Measurements from ENCODE around the gene LCMT1.
"Not testable (repeated sequence)": the region's sequence is repeated elsewhere in the genome, so short reads cannot be mapped to it uniquely, and the experiment has no call there.

LCMT1 gene

DNA sequence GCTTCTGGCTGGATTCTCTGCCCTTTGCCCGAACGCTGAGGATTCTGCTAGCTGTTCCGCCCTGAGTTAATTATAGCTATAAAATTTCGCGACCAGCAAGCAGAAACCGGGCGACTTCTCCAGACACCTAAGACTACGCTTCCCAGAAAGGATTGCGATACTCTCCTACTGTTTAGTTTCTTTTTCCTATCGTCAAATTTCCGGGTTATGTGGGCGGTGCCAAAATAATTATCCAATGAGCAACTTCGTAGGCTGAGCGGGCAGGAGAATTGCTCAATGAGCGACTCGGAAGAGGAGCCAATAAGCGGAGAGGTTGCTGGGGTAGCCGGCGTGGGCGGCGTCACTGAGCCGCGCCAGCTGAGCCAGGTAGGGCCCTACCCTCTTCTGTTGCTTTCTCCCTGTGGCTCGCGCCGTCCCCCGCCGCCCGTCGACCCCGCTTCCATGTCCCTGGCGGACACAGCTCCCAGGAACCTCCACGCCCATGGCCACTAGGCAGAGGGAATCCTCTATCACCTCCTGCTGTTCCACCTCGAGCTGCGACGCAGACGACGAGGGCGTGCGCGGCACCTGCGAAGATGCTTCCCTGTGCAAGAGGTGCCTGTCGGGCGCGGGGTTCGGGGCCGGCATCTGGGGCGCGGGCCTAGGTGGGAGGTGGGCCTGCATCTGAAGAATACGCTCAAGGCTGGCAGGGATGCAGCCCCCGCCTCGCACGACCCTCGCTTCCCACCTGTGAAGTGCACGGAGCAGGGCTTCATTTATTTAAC is at the start of gene LCMT1:
LCMT1 (plus strand) TSS at position 340 of the 764 bp plus-strand sequence; CDS start at position 482, 142 bp downstream.
- peak; percentile 98 for DNase-seq (ENCODE audit: low spot score)

DNA sequence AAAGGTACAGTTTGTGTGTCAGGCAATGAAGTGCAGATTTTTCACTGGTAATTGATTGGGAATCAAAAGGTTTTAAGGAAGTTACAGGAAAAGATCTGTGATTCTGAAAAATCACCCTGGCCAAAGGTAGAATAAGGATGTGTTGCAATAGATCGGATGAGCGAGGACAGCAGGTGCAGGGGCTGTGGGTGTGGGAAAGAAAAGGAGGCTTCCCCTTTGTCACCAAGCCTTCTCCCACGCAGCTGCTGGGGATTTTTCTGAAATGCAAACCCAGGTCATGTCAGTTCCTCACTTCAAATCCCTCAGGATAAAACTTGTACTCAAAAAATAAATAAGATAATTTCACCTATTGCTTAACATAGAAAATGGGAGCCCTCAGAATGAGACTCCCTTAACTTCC is 48.4 kb upstream of the LCMT1 start:
- no peak for DNase-seq (ENCODE audit: low spot score)

DNA sequence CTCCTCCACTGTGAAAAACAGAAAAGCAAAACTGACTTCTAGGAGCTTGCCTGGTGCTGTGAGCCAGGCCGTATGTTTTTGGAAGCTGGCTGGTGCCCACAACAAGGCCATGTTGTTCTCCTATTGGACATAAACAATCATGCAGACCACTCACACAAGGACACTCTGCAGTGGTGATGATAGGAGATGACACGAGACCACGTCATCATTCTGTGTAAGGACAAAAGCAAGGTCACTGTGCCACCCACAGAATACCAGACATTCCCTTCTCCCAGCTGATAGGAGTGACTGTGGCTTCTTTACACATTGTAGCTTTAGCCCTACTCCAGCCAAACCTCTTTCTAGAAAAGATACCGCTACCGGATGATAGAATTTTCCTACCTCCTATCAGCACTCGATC is 47.7 kb upstream of the LCMT1 start:
- no peak for DNase-seq (ENCODE audit: low spot score)

DNA sequence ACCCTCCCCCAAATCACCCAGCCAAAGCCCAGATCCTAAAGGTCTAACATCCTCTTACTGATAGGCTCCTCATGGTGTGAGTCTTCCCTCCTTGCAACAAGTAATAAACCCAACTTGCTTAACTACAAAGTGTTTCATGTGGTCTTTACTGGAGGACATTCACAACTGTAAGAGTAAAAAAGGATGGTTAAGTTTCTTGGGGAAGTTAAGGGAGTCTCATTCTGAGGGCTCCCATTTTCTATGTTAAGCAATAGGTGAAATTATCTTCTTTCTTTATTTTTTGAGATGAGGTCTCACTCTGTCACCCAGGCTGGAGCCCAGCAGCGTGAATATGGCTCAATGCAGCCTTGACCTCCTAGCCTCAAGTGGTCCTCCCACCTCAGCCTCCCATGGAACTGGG is 47.3 kb upstream of the LCMT1 start:
- DNase-seq (ENCODE audit: low spot score): not testable (repeated sequence)

DNA sequence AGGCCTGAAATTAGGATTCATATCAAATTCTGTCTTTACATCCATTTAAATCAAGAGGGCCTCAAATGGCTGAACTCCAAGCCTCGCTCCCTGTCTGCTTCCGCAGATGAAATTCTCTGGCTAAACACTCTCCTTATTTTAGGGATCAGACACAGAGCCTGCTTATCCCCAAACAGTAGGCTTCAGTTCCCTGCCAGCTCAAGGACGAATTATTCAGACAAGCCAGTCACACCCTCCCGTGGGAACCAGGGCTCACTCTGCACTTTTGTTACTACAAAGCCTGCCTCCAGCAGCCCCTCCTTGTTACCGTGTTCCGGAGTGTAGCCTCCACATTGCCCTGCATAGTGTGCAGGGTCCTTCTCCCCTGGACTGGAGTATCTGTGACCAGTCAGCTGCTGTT is 46.6 kb upstream of the LCMT1 start:
- DNase-seq (ENCODE audit: low spot score): peak; percentile 57

DNA sequence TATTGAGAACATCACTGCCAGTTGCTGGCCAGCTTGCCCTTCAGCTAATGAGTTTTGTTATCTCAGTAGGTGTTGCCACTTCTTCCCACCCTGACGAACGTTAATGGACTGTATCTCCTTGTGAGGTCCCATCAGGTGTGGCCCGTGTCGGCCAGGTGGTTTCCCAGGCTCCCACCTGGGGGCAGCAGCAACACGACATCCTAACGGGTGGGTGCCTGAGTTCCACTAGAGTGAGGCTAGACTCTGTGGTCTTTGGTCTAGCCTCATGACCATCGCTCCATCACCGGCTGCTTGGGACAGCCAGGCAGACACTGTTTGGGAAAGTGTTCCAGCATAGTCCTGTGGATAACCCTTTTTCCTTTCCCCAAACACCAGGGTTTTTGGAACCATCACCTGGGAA is 45.6 kb upstream of the LCMT1 start:
- no peak for DNase-seq (ENCODE audit: low spot score)

DNA sequence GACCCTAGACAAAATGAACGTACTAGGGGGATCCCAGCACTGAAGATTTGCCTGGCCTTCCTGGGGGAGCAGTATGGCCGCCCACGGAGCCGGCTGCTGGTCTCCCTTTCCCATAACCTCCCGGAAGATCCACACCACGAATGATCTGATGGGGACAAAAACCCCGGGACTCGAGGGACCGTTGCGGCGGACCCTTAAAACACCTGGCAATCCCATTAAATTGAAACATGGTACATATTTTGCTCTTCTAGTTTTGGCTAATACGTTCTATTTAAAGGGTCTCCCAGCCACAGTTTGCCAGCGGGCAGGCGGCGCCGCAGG is 45.2 kb upstream of the LCMT1 start:
- no peak for DNase-seq (ENCODE audit: low spot score)

DNA sequence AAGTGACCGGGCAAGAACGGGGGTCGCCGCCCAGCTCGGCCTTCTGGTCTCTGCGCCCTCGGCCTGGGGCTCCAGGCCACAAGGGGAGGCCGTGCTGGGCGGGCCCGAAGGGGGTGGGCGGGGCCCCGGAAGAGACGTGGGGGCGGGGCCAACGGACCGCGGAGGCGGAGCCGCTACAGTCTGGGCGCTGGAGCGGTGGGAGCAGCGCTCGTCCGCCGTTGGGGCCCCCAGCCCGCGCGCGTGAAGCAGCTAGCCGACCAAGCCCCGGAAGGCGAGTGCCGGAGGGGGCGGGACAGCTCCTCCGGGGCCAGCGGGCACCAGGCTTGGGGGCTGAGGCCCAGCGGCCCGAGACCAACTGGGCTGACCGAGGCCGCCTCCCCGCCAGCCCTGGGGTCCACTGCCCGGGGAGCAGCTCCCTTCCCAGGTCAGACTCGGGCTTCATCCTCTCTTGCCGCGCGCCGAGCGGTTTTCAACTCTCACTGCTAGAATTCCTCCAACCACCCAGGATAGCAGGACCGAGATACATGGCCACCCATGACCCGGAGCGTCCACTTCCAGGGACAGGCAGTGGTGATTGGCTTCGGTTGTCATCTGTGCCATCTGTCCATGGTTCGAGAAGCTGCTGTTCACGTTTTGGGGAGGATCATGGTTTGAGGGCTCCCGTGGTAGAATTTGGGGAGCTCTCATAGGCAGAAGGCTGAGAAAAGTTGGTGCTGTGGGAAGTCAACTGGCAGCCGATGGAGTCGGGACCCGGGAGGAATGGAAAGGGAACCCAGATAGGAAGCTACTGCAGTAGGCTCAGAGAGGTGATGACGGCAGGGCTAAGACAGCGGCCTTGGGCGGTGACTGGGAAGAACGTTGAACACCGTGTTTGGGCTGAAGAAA is 44.6 kb upstream of the LCMT1 start:
- peak; percentile 74 for DNase-seq (ENCODE audit: low spot score)

DNA sequence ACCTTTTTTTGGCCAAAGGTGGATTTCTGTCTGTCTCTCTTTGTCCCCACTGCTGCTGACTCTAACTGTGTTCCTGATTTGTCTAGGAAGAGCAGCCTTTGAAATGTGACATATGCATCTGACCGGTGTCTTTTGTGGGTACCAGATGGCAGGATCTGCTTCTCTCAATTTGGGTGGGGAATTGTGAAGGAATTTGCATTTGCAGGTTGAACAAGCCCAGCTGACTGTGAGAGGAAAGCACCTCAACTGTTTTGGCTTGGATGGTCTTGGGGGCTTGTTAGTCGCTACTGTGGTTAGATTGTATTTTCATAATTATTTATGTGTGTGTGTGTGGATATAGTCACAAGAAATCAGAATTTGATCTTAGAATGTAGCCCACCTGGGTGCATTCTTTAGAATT is 37.7 kb upstream of the LCMT1 start:
- DNase-seq (ENCODE audit: low spot score): no peak

DNA sequence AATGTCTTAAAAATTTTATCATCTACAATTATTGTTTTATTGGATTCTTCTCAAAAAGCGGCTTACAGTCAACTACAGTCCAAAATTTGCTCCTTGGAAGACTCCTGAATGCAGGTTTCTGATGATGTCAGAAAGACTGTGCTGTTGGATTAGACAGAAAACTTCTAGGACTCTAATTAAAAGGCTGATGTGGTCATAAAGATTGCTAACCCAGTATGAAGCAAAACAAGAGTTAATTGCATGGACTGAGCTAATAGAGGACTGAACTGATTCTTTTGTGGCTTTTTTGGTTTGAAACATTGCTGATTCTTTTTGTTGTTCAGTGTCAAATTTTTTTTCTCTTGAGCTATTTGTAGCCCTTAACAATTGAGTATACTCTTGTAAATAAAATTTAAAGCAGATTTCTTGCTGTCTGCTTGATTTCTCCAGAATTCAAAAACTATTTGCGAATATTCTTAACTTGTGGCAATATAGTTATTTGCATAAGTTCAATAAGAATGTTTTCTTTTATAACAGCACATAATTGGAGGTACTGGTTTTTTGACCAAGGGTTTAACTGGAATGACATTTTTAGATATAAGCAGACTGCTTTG is 33.1 kb upstream of the LCMT1 start:
- DNase-seq (ENCODE audit: low spot score): no peak

DNA sequence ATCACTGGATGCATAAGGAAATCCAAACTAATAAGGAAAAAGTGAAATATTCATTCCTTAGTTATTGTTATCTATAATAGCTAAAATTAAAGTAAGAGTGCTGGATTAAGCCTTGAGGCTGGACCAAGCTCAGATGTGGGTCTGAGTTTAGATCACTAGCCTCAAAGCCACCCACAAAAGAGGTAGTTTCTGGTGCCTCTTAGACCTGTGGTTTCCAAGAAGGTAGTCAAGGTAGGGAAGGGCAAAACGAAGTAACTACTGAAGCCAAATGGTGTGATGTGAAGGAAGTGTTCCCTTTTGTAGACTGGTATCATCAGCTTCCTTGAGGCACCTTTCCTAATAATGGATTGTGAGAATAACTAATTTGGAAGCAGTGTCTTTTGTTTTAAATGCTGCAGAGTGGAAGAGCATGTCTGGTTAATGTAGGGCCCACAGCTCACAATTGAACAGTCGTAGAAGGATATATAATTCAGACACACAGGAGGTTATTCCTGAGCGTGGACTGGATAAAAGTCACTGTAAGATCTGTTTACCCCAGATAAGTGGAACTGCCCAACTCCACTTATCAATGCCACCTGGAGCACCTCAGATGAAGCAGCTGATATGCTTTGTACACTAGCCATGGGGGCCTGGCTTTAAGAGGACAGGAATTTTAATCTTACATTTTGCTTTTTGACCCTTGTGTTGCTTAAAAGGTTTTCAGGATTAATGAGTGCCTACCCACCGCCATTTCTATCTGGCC is 31.7 kb upstream of the LCMT1 start:
- no peak for DNase-seq (ENCODE audit: low spot score)

DNA sequence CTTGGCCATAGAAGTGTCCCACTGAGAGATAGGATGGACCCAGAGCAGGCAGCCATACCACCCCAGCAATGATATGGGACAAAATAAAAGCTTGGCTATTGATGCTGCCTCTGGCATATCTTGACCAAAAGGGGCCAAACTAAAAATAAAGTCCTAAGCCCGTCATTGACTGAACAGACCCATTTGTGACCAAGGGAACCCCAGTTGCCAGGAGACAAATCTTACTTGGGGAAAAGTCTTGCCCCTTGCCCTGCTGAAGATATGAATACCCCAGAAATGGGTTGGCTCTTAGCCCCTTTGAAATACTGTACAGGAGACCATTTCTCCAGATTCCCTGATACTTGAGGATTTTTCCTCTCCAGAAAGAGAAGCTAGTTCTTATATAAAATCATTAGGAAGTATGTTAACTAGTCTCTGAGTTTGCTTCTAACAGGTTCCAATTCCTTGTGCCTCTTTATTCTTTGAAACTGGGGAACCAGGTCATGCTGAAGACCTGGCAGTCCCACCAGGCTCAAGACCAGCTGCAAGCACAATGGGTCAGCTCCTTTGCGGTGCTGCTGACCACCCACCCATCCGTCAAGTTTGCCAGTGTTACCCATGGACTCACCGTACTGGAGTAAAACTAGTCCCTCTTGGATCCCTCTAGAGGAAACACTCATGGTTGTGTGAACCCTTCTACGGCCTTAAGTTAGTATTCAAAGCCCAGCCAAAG is 31.0 kb upstream of the LCMT1 start:
- no peak for DNase-seq (ENCODE audit: low spot score)

DNA sequence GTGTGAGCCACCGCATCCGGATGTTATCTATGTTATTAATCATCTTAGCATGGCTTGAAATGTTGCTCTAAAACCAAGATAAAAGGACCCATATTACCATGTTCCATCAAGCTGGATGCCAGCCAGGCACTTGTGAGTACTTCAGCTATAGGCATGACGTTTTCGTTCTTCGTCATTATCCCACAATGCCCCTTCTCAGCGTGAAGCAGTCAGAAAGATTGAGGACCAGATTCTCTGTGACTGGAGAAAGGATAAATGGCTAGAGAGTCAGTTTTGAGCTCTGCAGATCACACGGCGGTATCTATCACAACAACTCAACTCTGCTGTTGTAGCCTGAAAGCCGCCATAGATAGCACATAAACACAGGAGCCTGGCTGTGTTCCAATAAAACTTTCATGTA is 29.8 kb upstream of the LCMT1 start:
- no peak for DNase-seq (ENCODE audit: low spot score)

DNA sequence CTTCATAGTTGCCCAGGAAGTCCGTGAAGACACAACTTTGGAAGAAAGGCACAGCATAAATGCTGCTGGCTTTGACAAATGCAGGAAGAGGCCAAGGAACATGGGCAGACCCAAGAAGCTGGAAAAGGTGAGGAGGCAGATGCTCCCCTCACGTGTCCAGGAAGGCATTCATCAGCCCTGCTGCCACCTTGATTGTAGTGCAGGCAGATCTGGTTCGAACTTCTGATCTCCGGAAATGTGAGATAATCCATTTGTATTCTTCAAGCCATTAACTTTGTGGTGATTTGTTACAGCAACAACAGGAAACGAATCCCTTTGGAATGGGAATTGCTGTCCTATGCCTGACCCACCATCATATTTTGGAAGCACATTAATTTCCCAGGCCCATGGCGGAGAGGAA is 28.5 kb upstream of the LCMT1 start:
- DNase-seq (ENCODE audit: low spot score): no peak

DNA sequence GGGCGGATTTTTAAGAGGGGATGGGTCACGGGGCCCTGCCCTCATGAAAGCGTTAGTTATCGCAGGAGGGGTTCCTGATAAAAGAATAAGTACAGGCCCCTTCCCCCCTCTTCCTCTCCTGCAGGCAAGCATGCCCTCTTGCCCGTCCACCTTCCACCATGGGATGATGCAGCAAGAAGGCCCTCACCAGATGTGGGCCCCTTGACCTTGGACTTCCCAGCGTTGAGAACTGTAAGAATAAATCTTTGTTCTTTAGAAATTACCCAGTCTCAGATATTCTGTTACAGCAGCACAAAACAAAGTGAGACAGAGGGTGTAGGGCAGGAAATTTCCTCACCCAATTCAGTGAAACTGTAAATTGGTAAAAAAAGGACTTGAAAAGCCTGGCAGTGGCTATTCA is 27.8 kb upstream of the LCMT1 start:
- DNase-seq (ENCODE audit: low spot score): no peak

DNA sequence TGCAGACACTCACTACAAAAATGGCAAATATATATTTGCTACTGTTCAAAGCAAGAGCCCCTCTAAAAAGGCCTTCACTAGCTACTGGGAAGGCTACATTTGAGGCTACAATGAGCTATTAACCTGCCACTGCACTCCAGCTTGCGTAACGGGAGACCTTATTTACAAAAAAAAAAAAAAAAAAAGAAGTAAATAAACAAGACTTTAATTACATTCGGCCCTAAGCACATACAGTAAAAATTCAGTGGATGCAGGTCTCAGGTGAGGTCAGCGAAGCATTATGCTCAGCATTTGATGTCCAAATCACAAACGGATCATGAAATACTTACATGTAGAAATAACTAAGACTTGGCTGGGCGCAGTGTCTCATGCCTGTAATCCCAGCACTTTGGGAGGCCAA is 26.7 kb upstream of the LCMT1 start:
- DNase-seq (ENCODE audit: low spot score): no peak

DNA sequence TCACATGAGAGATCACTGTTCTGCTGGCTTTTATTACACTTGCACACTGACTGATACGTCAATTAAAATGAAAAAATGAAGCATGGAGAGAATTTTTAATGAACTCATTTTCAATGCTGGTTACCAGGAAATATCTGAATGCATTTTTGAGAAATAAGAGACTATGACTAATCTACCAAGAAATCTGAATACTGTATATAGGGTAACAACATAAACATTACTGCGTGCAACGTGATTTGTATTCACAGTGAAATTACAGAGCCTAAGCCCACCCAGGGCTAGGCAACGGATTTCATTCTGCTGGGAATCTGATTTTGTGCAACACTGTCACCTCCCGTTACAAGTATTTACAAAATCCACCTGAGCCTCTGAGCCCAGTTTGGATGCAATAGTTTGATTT is 23.8 kb upstream of the LCMT1 start:
- DNase-seq (ENCODE audit: low spot score): no peak

DNA sequence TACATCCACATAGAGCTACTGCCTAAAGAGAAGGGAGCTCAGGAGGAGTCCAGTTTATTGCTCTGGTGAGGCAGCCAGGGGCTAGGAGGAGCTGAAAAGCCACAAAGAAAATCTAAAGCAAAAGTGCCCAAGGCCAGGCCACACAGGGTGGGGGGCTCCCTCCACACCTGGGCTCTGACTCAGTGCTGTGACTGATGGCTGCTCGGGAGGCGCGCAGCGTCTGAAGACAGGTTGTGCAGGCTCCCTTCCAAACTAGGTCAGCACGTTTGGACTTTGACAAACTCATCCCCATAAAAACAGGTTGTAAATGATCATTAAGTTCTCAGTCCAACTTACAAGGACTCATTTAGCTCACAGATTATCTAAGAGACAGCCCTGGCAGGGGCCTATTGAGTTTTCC is 22.2 kb upstream of the LCMT1 start:
- no peak for DNase-seq (ENCODE audit: low spot score)

DNA sequence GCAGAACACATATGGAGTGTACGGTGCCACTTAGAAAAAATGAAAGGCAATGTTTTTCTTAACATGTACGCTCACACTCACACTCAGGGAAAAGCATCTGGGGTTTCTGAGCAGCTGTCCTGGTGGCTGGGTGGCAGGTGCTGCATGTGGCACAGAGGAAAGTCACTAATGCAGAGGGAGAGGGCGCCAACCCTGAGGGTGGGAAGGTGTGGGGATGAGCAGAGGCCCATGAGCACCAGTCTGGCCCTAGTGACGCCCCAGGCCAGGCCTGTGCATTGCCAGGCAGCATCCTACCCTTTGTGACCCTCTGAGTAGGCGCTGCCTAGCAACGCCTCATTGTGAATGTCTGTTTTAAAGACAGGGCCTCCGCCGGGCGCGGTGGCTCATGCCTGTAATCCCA is 19.1 kb upstream of the LCMT1 start:
- DNase-seq (ENCODE audit: low spot score): no peak

DNA sequence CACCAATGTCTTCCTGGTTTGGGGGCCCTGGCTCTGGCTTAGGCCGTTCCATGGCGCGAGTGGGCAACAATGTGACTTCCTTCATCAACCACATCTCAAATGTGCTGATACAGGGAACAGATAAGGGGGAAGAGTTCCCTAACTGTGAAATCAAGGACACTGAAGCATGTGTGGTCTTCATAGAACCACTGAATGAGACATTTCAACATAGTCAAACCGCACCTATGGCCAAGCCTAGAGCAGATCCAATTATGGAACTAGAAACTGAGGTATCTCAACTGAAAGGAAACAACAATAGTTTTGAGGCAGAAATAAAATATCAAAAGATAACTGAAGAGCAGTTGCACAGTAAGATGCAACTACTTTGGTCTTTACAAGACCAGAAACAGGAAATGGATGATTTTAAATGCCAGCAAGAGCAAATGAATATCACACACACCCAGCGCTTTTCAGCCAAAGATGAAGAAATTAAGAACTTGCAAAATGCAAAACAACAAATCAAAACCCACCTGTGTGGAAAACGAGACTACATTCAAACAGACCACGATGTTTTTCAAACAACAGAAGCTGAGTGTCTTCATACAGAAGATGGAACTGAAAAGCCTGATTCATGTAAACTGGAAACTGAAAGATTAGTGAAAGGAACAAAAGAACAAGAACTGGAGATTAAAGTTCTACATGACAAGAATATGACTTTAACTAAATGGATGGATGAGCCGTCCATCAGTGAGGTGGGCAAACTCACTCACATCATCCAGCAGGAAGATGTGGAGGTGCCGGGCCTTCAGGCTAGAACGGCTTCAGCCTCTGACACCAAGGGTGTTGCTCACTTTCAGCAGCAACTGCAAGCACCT is 18.1 kb upstream of the LCMT1 start:
- DNase-seq (ENCODE audit: low spot score): no peak

DNA sequence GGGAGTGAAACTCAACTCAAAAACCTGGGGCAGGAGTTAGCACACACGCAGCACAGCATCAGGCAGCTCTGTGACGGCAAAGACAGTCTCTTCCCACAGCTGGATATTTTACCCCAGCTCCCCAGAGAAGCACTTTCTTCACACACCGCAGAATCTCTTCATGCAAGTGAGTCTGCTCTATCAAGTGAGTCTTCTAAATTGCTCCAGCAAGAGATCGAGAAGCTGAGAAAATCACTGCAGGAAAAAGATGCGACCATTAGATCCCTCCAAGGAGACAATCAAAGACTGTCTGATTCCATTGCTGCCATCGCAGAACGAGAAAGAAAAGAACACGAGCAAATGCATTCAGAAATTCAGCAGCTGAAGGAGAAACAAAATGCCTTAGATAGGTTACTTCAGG is 16.9 kb upstream of the LCMT1 start:
- DNase-seq (ENCODE audit: low spot score): no peak

All from putamen (tissue), 1 donor.